SK-N-SH (cell line): ENCODE results near the gene ALDH16A1. TPM values are rescaled to one million over a fixed set of nuclear protein-coding genes. Genes with fewer than 3 reads are reported as not detected.

Source experiments
- CTCF ChIA-PET: fragments of 300-600, 350-600 bp; formaldehyde crosslinking; extraction: SDS; loops from one replicate; lab custom pipeline; 2021; lab: Yijun Ruan, JAX
- POLR2A ChIA-PET: fragments of 350-600 bp; sonication (Branson Sonifier 250); formaldehyde crosslinking; extraction: SDS; loops from one replicate; lab custom pipeline; 2020; ENCODE audit warnings: antibody characterized with exemption, inconsistent platforms; lab: Yijun Ruan, JAX
- DNase-seq: peaks from one replicate; pipeline ENCODE4 v3.0.0; 2012
- H2AFZ ChIP-seq: fragments of 200-600 bp; sonication (generic); 2 replicates; pipeline ENCODE4 v1.8.1; 2016; ENCODE audit warnings: antibody characterized with exemption, mild to moderate bottlenecking, low read depth
- H3F3A ChIP-seq: fragments of 200-600 bp; sonication (generic); replicated peaks from 2 replicates; pipeline ENCODE3; 2016; ENCODE audit warnings: antibody characterized with exemption, mild to moderate bottlenecking; ENCODE audit not compliant: insufficient read depth
- H3K27ac ChIP-seq, 2 experiments: fragments of 200-500 bp in 1 of 2; fragments of 200-600 bp in 1 of 2; sonication (Bioruptor generic) in 1 of 2; sonication (generic), shearing (Covaris generic) in 1 of 2; 2 replicates each; pipeline versions ENCODE4 v1.5.1 to v1.6.1; 2014 to 2016; ENCODE audit warnings: low read depth in 2 of 2, inconsistent platforms in 1 of 2, low read length in 1 of 2, mild to moderate bottlenecking in 1 of 2, mixed read lengths in 1 of 2
- H3K27me3 ChIP-seq: fragments of 200-600 bp; sonication (generic), shearing (Covaris generic); 2 replicates; pipeline ENCODE4 v1.6.1; 2016; ENCODE audit warnings: mixed run types; ENCODE audit not compliant: insufficient read depth
- H3K36me3 ChIP-seq, 2 experiments: fragments of 200-500 bp in 1 of 2; fragments of 200-600 bp in 1 of 2; sonication (Bioruptor generic) in 1 of 2; sonication (generic) in 1 of 2; replicated peaks in 1 of 2; 2 replicates each; pipeline versions ENCODE3 to v1.5.1; 2014 to 2016; ENCODE audit warnings: low read length in 1 of 2, mild to moderate bottlenecking in 1 of 2; ENCODE audit not compliant: insufficient read depth in 2 of 2, control insufficient read depth in 1 of 2
- H3K4me1 ChIP-seq, 2 experiments: fragments of 200-500 bp in 1 of 2; fragments of 200-600 bp in 1 of 2; sonication (Bioruptor generic) in 1 of 2; sonication (generic), shearing (Covaris generic) in 1 of 2; 2 replicates each; pipeline versions ENCODE4 v1.5.1 to v1.6.1; 2014 to 2016; ENCODE audit warnings: low read depth in 1 of 2, low read length in 1 of 2, mixed run types in 1 of 2; ENCODE audit not compliant: insufficient read depth in 2 of 2, control insufficient read depth in 1 of 2
- H3K4me2 ChIP-seq: fragments of 200-600 bp; sonication (generic), shearing (Covaris generic); 2 replicates; pipeline ENCODE4 v1.6.1; 2017; ENCODE audit warnings: mixed run types
- H3K4me3 ChIP-seq, 2 experiments: fragments of 200-500 bp in 1 of 2; fragments of 200-600 bp in 1 of 2; sonication (Bioruptor generic) in 1 of 2; sonication (generic), shearing (Covaris generic) in 1 of 2; 2 replicates each; pipeline versions ENCODE4 v1.5.1 to v1.8.1; 2014 to 2016; ENCODE audit warnings: low read depth in 2 of 2, inconsistent platforms in 1 of 2, low read length in 1 of 2, mild to moderate bottlenecking in 1 of 2, mixed read lengths in 1 of 2, moderate library complexity in 1 of 2
- H3K79me2 ChIP-seq: fragments of 200-600 bp; sonication (generic); 2 replicates; pipeline ENCODE4 v1.8.1; 2017; ENCODE audit warnings: mild to moderate bottlenecking; ENCODE audit not compliant: insufficient read depth
- H3K9ac ChIP-seq: fragments of 200-600 bp; sonication (generic); 2 replicates; pipeline ENCODE4 v1.6.1; 2017; ENCODE audit warnings: mixed run types
- H3K9me2 ChIP-seq: fragments of 200-600 bp; sonication (generic); 2 replicates; pipeline ENCODE4 v1.6.1; 2017; ENCODE audit warnings: mixed run types
- H3K9me3 ChIP-seq: fragments of 200-600 bp; sonication (generic); 2 replicates; pipeline ENCODE4 v1.6.1; 2017; ENCODE audit warnings: mixed run types, mild to moderate bottlenecking, moderate library complexity
- H4K20me1 ChIP-seq: fragments of 200-600 bp; sonication (generic); 2 replicates; pipeline ENCODE4 v1.6.1; 2017; ENCODE audit warnings: mild to moderate bottlenecking, mixed run types; ENCODE audit not compliant: insufficient read depth
- FOSL2 ChIP-seq: IDR thresholded peaks from 2 replicates; pipeline ENCODE4 v1.4.0; 2012; ENCODE audit warnings: low read depth, mild to moderate bottlenecking, moderate library complexity, borderline replicate concordance
- FOXJ3 ChIP-seq: sonication (generic); formaldehyde crosslinking; IDR thresholded peaks from 2 replicates; pipeline ENCODE4 v1.5.1; 2020; ENCODE audit warnings: mild to moderate bottlenecking, missing genetic modification reagents
- GABPA ChIP-seq: IDR thresholded peaks from 2 replicates; pipeline ENCODE4 v1.4.0; 2012; ENCODE audit warnings: low read depth, mild to moderate bottlenecking
- MXI1 ChIP-seq: IDR thresholded peaks from 2 replicates; pipeline ENCODE4 v1.6.1; 2012; ENCODE audit warnings: mild to moderate bottlenecking, low read depth, low read length, improper control_type of control experiment
- POLR2AphosphoS5 ChIP-seq: IDR thresholded peaks from 2 replicates; pipeline ENCODE4 v1.6.1; 2012; ENCODE audit warnings: low read depth, low read length
- RFX5 ChIP-seq: IDR thresholded peaks from 2 replicates; pipeline ENCODE4 v1.6.1; 2012; ENCODE audit warnings: mild to moderate bottlenecking, improper control_type of control experiment, low read length
- SIN3A ChIP-seq: IDR thresholded peaks from 2 replicates; pipeline ENCODE4 v1.6.1; 2012; ENCODE audit warnings: low read depth, mild to moderate bottlenecking, low read length, moderate library complexity, borderline replicate concordance
- TAF1 ChIP-seq: IDR thresholded peaks from 2 replicates; pipeline ENCODE4 v1.6.1; 2012; ENCODE audit warnings: low read depth, mild to moderate bottlenecking, low read length, moderate library complexity, borderline replicate concordance
- YY1 ChIP-seq: IDR thresholded peaks from 2 replicates; pipeline ENCODE4 v1.4.0; 2012; ENCODE audit warnings: low read depth, mild to moderate bottlenecking
- WGBS: methylation state at CpG from one replicate; pipeline ENCODE4 v1.1.6; 2017; ENCODE audit warnings: low lambda C conversion rate; 5-methylcytosine and 5-hydroxymethylcytosine counted together
- polyA plus RNA-seq, 3 experiments: library from polyadenylated mRNA; depleted of rRNA; stranded (reverse); fragments of >200 nt; gene quantifications; 2 replicates each; pipeline ENCODE4 v1.2.3, GENCODE V29; 2012
- TF ChIP-seq, protein P1 (sequence below): IDR thresholded peaks from 2 replicates; pipeline ENCODE4 v1.4.0; 2012; ENCODE audit warnings: low read depth, borderline replicate concordance
- TF ChIP-seq, protein P2 (sequence below): IDR thresholded peaks from 2 replicates; pipeline ENCODE4 v1.4.0; 2012; ENCODE audit warnings: low read depth

The ALDH16A1 gene
- polyA plus RNA-seq, 1 of the 3 experiments (the other 2 are of a cell fraction): 15.7 TPM

DNA sequence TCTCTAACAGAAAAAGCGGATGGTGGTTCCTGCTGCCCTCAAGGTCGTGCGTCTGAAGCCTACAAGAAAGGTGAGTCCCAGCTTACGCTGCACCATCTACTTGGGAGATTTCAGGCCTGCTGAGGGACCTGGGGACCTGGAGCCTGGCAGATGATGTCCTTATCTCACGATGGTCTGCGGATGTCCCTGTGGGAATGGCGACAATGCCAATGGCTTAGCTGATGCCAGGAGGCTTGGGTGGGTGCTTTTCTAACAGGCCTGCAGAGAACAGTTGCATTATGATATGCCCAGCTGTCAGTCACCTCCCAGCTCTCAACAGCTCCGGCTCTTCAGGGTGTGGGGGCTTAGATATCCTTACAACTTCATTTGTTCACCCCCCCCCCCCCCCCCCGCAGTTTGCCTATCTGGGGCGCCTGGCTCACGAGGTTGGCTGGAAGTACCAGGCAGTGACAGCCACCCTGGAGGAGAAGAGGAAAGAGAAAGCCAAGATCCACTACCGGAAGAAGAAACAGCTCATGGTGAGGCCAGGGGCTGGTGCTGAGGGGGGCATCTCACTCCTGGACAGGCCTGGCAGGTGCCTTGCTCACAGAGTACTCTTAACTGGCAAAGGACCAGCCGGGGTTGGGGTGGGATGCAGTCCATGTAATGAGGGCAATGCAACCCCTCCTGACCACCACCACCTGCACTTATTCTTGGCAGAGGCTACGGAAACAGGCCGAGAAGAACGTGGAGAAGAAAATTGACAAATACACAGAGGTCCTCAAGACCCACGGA is 38.2 kb downstream of the ALDH16A1 start:
- TF ChIP-seq POLR2AphosphoS5 (no peak; the same call in 1 of the 2 replicates), YY1 (no peak), FOXJ3 (CRISPR knock-in tag) (no peak), MXI1 (no peak), FOSL2 (no peak), RFX5 (no peak), SIN3A (no peak)
- TF ChIP-seq, protein P1, sequence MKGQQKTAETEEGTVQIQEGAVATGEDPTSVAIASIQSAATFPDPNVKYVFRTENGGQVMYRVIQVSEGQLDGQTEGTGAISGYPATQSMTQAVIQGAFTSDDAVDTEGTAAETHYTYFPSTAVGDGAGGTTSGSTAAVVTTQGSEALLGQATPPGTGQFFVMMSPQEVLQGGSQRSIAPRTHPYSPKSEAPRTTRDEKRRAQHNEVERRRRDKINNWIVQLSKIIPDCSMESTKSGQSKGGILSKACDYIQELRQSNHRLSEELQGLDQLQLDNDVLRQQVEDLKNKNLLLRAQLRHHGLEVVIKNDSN: no peak
- TF ChIP-seq, protein P2, sequence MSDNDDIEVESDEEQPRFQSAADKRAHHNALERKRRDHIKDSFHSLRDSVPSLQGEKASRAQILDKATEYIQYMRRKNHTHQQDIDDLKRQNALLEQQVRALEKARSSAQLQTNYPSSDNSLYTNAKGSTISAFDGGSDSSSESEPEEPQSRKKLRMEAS: no peak
- TF ChIP-seq, all 33 proteins: peak for 0
- peak overlapping the region in 1 of 2 experiments; percentile 80; a peak in 1 of 4 replicates for H3K27ac ChIP-seq
- no peak overlapping the region for H2AFZ ChIP-seq
- H3K79me2 ChIP-seq: peaks cover 39% of the 10 kb centered on the region
- ChIA-PET POLR2A (no interaction called here), CTCF (interaction anchor here (0.8 to 0.9 kb wide), 2 partner anchors 55 to 188 kb away, joined by 3 to 4 read pairs; no protein-coding TSS in a partner anchor)
- H3K9ac ChIP-seq: no peak overlapping the region
- peaks cover 0 to 21% of the 10 kb centered on the region in 2 experiments; a peak in 1 of 4 replicates for H3K4me1 ChIP-seq
- H3K9me2 ChIP-seq: no peaks in the 10 kb centered on the region
- no peaks in the 10 kb centered on the region for H3K27me3 ChIP-seq
- H3F3A ChIP-seq: peaks cover 75% of the 10 kb centered on the region
- H3K4me3 ChIP-seq: no peak overlapping the region
- H3K36me3 ChIP-seq: peaks cover 36 to 48% of the 10 kb centered on the region in 2 experiments
- DNase-seq: no peak
- no peaks in the 10 kb centered on the region for H3K9me3 ChIP-seq
- no peak overlapping the region for H3K4me2 ChIP-seq
- WGBS: 81% methylated on average over 14 of the region's 17 CpGs
- H4K20me1 ChIP-seq: peaks cover 32% of the 10 kb centered on the region

- ChIA-PET CTCF (interaction anchor here (0.9 to 1.1 kb wide), 3 partner anchors 18 to 181 kb away, joined by 3 read pairs; partner anchors contain the start of genes FLT3LG and PIH1D1), POLR2A (interaction anchor here (0.9 to 1.5 kb wide), 2 partner anchors 13 to 40 kb away, joined by 3 to 4 read pairs; partner anchors contain the start of gene PIH1D1)
- Histone ChIP-seq H3K4me2 (no peak overlapping the region), H3K79me2 (peaks cover 46% of the 10 kb centered on the region), H2AFZ (no peak overlapping the region), H3K9me2 (no peaks in the 10 kb centered on the region), H4K20me1 (peaks cover 32% of the 10 kb centered on the region), H3K27me3 (no peaks in the 10 kb centered on the region), H3F3A (peaks cover 82% of the 10 kb centered on the region)
- no peak for DNase-seq
- TF ChIP-seq SIN3A: no peak
- TF ChIP-seq GABPA: no peak
- TF ChIP-seq TAF1: no peak
- TF ChIP-seq POLR2AphosphoS5: no peak; the same call in 1 of the 2 replicates
- TF ChIP-seq, all 33 proteins: peak for 0
- H3K9ac ChIP-seq: no peak overlapping the region
- no peak overlapping the region for H3K4me3 ChIP-seq
- peaks cover 0 to 21% of the 10 kb centered on the region in 2 experiments; a peak in 1 of 4 replicates for H3K4me1 ChIP-seq
- H3K36me3 ChIP-seq: peaks cover 36 to 52% of the 10 kb centered on the region in 2 experiments
- H3K27ac ChIP-seq: peak overlapping the region in 1 of 2 experiments; percentile 30; a peak in 1 of 4 replicates
- H3K9me3 ChIP-seq: no peaks in the 10 kb centered on the region
- WGBS: 81% methylated on average over 7 of the region's 7 CpGs
These were observed 39.0 kb downstream of the ALDH16A1 start for GRCh38 chr19:49491804-49492572.
